CD14-positive monocyte (primary cell): ENCODE data around the gene SMURF1. TPM values are rescaled to one million over a fixed set of nuclear protein-coding genes. Genes with fewer than 3 reads are reported as not detected.

ENCODE experiments used
- DNase-seq, 3 donors: peaks; one replicate each; pipeline ENCODE4 v3.0.0-alpha.2; 2011 to 2022
- H2AFZ ChIP-seq: 2 replicates; pipeline ENCODE4 v1.6.0; 2012; ENCODE audit warnings: mild to moderate bottlenecking, low read depth, low read length, inconsistent platforms; ENCODE audit not compliant: insufficient read depth, poor library complexity, severe bottlenecking
- H3K27ac ChIP-seq, 2 donors: 1 replicate in 1 of 2; 2 replicates in 1 of 2; pipeline ENCODE4 v1.5.1; 2012 to 2013; ENCODE audit warnings: low read length in 2 of 2, control low read depth in 1 of 2, inconsistent platforms in 1 of 2, low read depth in 1 of 2, mild to moderate bottlenecking in 1 of 2
- H3K27me3 ChIP-seq, 2 donors: one replicate each; pipeline versions ENCODE4 v1.6.0 to v1.6.1; 2011 to 2013; ENCODE audit warnings: low read length in 2 of 2; ENCODE audit not compliant: control insufficient read depth in 2 of 2, insufficient read depth in 2 of 2
- H3K36me3 ChIP-seq, 2 donors: replicated peaks in 1 of 2; 1 replicate in 1 of 2; 2 replicates in 1 of 2; pipeline versions ENCODE4 v1.5.1 to v1.6.1; 2012 to 2013; ENCODE audit warnings: low read length in 2 of 2, control low read depth in 1 of 2, inconsistent platforms in 1 of 2, mild to moderate bottlenecking in 1 of 2; ENCODE audit not compliant: insufficient read depth in 2 of 2, control insufficient read depth in 1 of 2
- H3K4me1 ChIP-seq, 2 donors: 1 replicate in 1 of 2; 2 replicates in 1 of 2; pipeline versions ENCODE4 v1.5.1 to v1.6.1; 2012 to 2013; ENCODE audit warnings: low read length in 2 of 2, control low read depth in 1 of 2, inconsistent platforms in 1 of 2, mild to moderate bottlenecking in 1 of 2, moderate library complexity in 1 of 2; ENCODE audit not compliant: insufficient read depth in 2 of 2, control insufficient read depth in 1 of 2
- H3K4me2 ChIP-seq: replicated peaks from 2 replicates; pipeline ENCODE3; 2012; ENCODE audit warnings: low read length, moderate library complexity, mild to moderate bottlenecking; ENCODE audit not compliant: poor library complexity, severe bottlenecking; ENCODE audit errors: extremely low read depth
- H3K4me3 ChIP-seq, 3 experiments: fragments of 200-600 bp in 1 of 3; sonication (generic) in 1 of 3; replicated peaks in 1 of 3; 1 replicate in 2 of 3; 2 replicates in 1 of 3; pipeline ENCODE4 v1.5.1; 2011 to 2013; ENCODE audit warnings: low read length in 3 of 3, mild to moderate bottlenecking in 3 of 3, control low read depth in 2 of 3, low read depth in 2 of 3, inconsistent platforms in 1 of 3, moderate library complexity in 1 of 3
- H3K79me2 ChIP-seq: 2 replicates; pipeline ENCODE4 v1.6.0; 2012; ENCODE audit warnings: mild to moderate bottlenecking, control low read depth, inconsistent platforms, low read length, moderate library complexity; ENCODE audit not compliant: insufficient read depth
- H3K9ac ChIP-seq: 2 replicates; pipeline ENCODE4 v1.6.0; 2017; ENCODE audit warnings: low read length, mild to moderate bottlenecking; ENCODE audit not compliant: insufficient read depth, poor library complexity, severe bottlenecking
- H3K9me3 ChIP-seq, 2 donors: replicated peaks in 1 of 2; 1 replicate in 1 of 2; 2 replicates in 1 of 2; pipeline versions ENCODE4 v1.5.1 to v1.6.1; 2012 to 2013; ENCODE audit warnings: low read length in 2 of 2, control low read depth in 1 of 2; ENCODE audit not compliant: control insufficient read depth in 1 of 2, insufficient read depth in 1 of 2
- H4K20me1 ChIP-seq: 2 replicates; pipeline ENCODE4 v1.6.0; 2012; ENCODE audit warnings: mild to moderate bottlenecking, low read length, control low read depth, moderate library complexity; ENCODE audit not compliant: insufficient read depth
- H3K27ac Mint-ChIP-seq, 7 donors: one replicate each; pipeline ENCODE4 v1.8.0; 2020; ENCODE audit warnings: mild to moderate bottlenecking in 7 of 7, mixed read lengths in 7 of 7, moderate library complexity in 6 of 7, inconsistent platforms in 2 of 7
- H3K27me3 Mint-ChIP-seq, 3 donors: one replicate each; pipeline ENCODE4 v1.8.0; 2021 to 2022; ENCODE audit warnings: low read depth in 3 of 3, mild to moderate bottlenecking in 3 of 3, mixed read lengths in 3 of 3, moderate library complexity in 3 of 3, inconsistent platforms in 1 of 3
- H3K36me3 Mint-ChIP-seq, 2 donors: one replicate each; pipeline ENCODE4 v1.8.0; 2020; ENCODE audit warnings: mixed read lengths in 2 of 2, inconsistent platforms in 1 of 2, mild to moderate bottlenecking in 1 of 2
- H3K4me1 Mint-ChIP-seq: one replicate; pipeline ENCODE4 v1.8.0; 2020; ENCODE audit warnings: mild to moderate bottlenecking, mixed read lengths
- H3K4me3 Mint-ChIP-seq, 2 donors: one replicate each; pipeline ENCODE4 v1.8.0; 2020; ENCODE audit warnings: mild to moderate bottlenecking in 2 of 2, mixed read lengths in 2 of 2, moderate library complexity in 1 of 2
- H3K9me3 Mint-ChIP-seq, 7 donors: one replicate each; pipeline ENCODE4 v1.8.0; 2020 to 2022; ENCODE audit warnings: mixed read lengths in 7 of 7, mild to moderate bottlenecking in 6 of 7, moderate library complexity in 6 of 7, inconsistent platforms in 2 of 7
- WGBS: methylation state at CpG from one replicate; pipeline ENCODE4 v1.1.5; 2013; ENCODE audit warnings: missing lambda C conversion rate; ENCODE audit not compliant: insufficient coverage; 5-methylcytosine and 5-hydroxymethylcytosine counted together
- intact Hi-C, 2 donors: fragments of 100-400 bp; cut with micrococcal nuclease; formaldehyde crosslinking; loops; one replicate each; pipeline versions ENCODE4 v1.15.0 to v1.15.1; 2023
- polyA plus RNA-seq, 3 donors: library from polyadenylated mRNA; depleted of rRNA in 1 of 3; unstranded in 2 of 3; stranded (reverse) in 1 of 3; fragments of 300-500 nt in 2 of 3; fragments of >200 nt in 1 of 3; fragmentation: Illumina TruSeq in 2 of 3; gene quantifications; 1 replicate in 2 of 3; 2 replicates in 1 of 3; pipeline ENCODE4 v1.2.3, GENCODE V29; 2012 to 2021
- TF ChIP-seq, protein P1 (sequence below): fragments of 200-600 bp; IDR thresholded peaks from one replicate; pipeline ENCODE4 v1.8.0; 2022; ENCODE audit warnings: antibody characterized with exemption, mild to moderate bottlenecking

The SMURF1 gene
- polyA plus RNA-seq, 3 donors = 0.48 to 15.8 (median 1.6) TPM

DNA sequence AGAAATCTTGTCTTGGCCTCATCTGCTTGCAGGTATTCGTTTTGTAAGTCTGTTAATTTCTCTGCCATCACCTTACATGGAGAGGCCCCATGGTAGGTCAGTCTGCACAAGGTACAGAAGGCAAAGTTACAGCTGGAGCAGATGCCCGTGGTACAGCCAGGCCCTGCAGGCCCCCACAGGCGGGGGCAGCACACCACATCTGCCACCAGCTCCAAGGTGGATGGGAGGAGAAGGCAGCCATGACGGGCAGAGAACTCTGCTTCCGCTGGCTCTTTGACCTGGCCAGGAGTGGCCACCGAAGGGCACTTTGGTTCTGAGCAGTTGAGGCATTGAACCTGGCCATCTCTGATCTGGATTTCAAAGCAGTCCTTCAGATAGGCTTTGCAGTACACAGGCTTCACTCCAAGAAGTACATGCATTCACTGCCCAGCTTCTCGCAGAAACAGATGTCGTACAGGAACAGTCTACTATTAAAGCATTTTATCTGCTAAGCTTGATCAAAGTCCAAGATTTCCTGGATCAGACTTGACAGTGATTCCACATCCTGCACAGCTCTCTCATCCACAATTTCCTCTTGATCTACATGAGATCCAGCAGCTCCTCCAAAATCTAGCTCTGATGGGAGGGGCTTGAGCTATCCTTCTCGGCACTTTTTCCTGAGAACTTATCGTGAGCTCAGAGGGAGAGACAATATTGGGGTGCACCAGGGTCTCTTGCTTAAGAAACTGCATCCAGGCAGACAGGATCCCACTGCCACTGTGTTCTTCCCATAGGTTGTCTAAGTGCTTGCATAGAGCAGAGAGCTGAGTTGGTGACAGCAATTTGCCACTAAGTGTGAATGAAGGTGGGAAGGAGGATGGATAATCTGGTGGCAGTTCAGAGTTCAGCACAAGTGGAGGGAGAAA, 144.8 kb downstream of the SMURF1 start:
- TF ChIP-seq, protein P1, sequence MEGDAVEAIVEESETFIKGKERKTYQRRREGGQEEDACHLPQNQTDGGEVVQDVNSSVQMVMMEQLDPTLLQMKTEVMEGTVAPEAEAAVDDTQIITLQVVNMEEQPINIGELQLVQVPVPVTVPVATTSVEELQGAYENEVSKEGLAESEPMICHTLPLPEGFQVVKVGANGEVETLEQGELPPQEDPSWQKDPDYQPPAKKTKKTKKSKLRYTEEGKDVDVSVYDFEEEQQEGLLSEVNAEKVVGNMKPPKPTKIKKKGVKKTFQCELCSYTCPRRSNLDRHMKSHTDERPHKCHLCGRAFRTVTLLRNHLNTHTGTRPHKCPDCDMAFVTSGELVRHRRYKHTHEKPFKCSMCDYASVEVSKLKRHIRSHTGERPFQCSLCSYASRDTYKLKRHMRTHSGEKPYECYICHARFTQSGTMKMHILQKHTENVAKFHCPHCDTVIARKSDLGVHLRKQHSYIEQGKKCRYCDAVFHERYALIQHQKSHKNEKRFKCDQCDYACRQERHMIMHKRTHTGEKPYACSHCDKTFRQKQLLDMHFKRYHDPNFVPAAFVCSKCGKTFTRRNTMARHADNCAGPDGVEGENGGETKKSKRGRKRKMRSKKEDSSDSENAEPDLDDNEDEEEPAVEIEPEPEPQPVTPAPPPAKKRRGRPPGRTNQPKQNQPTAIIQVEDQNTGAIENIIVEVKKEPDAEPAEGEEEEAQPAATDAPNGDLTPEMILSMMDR = no peak
- H3K4me1 ChIP-seq = no peaks in the 10 kb centered on the region
- H2AFZ ChIP-seq = no peak overlapping the region
- H3K4me2 ChIP-seq = no peak overlapping the region
- H3K79me2 ChIP-seq = no peaks in the 10 kb centered on the region
- Mint-ChIP-seq H3K27me3 (peaks cover 0 to 2% (median 0%) of the 10 kb centered on the region in 3 donors), H3K9me3 (no peaks in the 10 kb centered on the region), H3K27ac (peak overlapping the region in 3 of 7 donors; percentile 15 to 47 (median 27)), H3K36me3 (peaks cover 84 to 94% of the 10 kb centered on the region in 2 donors), H3K4me1 (no peaks in the 10 kb centered on the region), H3K4me3 (no peak overlapping the region)
- H3K9ac ChIP-seq = no peak overlapping the region
- H3K9me3 ChIP-seq = no peaks in the 10 kb centered on the region
- H3K4me3 ChIP-seq = no peak overlapping the region
- intact Hi-C loops = no loop called here
- 95% methylated on average over 7 of the region's 10 CpGs for WGBS
- H3K27me3 ChIP-seq = no peaks in the 10 kb centered on the region
- DNase-seq = no peak
- H3K27ac ChIP-seq = no peak overlapping the region
- peaks cover 90 to 99% of the 10 kb centered on the region in 2 donors for H3K36me3 ChIP-seq
- no peaks in the 10 kb centered on the region for H4K20me1 ChIP-seq

DNA sequence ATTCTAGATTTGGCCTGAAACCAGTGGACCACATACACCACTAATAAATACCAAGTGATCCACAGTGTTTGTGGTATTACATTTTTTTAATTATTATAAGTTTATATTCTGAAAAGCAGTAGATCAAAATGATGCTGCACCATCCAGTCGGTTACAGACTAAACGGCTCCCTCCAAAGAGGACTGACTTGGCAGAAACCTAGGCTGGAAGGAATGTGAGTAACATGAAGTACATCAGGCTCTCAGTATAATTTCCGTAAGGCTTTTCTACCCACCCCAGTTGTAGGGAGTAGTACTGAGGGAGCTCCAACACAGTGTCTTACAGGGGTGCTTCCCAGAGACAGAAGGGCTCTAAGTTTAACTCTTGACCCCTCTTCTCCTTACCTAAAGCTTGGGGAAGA, 146.1 kb downstream of the SMURF1 start:
- Histone ChIP-seq H3K9ac (no peak overlapping the region), H4K20me1 (no peaks in the 10 kb centered on the region), H2AFZ (no peak overlapping the region), H3K4me1 (no peaks in the 10 kb centered on the region), H3K4me2 (no peak overlapping the region), H3K9me3 (no peaks in the 10 kb centered on the region), H3K4me3 (no peak overlapping the region), H3K79me2 (no peaks in the 10 kb centered on the region), H3K27ac (no peak overlapping the region), H3K27me3 (no peaks in the 10 kb centered on the region), H3K36me3 (peaks cover 93 to 99% of the 10 kb centered on the region in 2 donors)
- no peak overlapping the region for H3K27ac Mint-ChIP-seq
- intact Hi-C loops = no loop called here
- H3K4me3 Mint-ChIP-seq = no peak overlapping the region
- peaks cover 0 to 2% (median 0%) of the 10 kb centered on the region in 3 donors for H3K27me3 Mint-ChIP-seq
- DNase-seq = no peak
- H3K9me3 Mint-ChIP-seq = no peaks in the 10 kb centered on the region
- H3K36me3 Mint-ChIP-seq = peaks cover 83 to 94% of the 10 kb centered on the region in 2 donors
- no peaks in the 10 kb centered on the region for H3K4me1 Mint-ChIP-seq
- WGBS = no CpG with 5 or more reads among the region's 3 CpGs
- TF ChIP-seq, protein P1 = no peak
